ENCODE results near the gene EHMT2.

The EHMT2 gene

DNA sequence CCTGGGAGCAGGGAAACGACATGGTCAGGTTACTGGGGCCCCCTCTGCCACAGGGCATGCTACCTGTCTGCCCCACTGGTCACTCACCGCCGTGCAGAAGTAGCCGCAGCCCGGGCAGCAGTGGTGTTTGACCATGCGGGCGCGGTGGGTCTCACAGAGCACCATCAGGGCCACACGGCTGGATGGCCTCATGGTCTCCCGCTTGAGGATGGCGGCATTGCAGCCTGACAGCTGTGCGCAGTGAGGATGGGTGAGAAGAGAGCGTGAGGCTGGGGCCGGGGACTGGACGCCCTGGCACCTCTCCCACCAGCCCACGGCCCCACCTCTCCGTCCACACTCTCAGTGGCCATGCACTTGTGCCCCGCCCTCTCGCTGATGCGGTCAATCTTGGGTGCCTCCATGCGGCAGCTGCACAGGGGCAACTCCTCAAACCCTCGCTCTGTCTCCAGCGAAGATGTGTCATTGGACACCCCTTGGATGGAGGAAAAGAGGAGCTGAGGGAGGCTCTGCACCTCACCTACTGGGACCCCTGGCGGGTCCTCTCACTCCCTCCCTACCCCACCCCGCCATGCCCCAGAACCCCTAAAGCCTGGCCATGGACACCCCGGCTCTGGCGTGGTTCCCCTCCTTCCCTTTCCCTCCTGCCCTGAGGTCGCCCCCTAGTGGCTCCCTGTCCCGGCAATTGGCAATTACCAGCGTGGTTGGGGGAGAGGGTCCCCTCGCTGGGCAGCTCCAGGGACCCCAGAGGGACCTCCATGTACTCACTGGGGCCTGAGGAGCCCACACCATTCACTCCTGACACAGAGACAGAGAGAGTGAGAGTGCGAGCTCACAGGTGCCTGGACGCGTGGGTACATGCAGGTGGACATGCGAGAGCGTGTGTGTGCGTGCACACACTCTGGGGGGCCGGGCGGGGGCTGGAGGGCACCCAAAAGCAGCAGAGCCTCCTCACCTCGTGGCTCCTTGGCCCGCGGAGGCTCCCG, 8.9 kb downstream of the EHMT2 start:
- no peak for DNase-seq (ENCODE audit: low spot score)

DNA sequence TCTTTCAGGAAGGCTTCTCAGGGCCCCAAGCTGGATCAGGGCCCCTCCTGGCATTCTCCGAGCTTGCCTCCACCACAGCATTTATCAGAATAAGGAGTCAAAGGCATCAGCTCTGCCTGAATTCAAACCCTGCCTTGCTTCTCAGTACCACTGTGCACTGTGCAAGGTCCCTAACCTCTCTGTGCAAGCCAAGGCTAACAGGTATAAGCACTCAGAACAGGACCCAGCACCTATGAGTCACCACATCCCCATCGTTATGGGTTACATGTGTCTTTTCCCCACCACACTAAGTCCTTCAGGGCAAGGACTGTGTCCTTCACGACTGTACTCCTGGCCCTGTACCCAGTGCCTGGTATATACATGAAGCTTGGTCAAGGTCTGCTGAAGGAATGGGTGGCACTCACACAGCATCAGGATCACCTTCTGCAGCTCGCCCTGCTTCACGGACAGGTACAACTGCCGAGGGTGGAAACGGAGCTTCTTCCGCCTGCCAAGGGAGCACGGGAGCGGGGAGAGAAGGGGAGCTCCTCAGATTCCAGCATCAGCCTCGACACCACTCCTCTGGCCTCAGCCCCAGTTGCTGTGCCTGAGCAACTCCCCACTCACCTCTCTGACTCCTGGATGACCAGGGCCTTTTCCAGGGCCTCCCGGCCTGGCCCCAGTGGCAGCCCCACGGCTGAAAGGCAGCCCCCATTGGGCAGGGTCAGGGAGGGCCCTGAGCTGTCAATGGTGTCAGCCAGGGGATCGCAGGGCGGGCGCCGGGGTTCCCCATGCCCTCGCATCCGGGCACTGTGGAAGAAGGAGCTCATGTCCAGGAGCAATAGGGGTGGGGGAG, 10.1 kb downstream of the EHMT2 start:
- DNase-seq (ENCODE audit: low spot score), result no peak

DNA sequence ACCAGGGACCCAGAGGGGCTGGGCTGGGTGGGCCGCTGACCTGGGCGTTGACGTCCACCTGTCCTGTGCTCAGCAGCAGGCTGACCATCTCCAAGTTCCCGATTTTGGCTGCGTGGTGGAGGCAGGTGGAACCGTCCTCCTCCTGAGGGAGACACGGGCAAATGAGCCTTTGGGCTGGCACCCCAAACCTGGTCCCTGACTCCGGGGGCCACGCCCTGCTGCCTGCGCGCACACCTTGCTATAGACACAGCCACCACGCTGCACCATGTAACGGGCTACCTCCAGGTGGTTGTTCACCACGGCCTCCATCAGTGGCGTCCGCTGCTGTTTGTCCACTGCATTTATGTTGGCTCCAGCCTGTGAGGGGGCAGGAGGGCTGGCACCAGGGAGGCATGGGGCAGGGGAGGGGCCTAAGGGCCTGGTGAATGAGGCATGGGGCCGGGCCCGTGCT, 10.9 kb downstream of the EHMT2 start:
- no peak for DNase-seq (ENCODE audit: low spot score)

DNA sequence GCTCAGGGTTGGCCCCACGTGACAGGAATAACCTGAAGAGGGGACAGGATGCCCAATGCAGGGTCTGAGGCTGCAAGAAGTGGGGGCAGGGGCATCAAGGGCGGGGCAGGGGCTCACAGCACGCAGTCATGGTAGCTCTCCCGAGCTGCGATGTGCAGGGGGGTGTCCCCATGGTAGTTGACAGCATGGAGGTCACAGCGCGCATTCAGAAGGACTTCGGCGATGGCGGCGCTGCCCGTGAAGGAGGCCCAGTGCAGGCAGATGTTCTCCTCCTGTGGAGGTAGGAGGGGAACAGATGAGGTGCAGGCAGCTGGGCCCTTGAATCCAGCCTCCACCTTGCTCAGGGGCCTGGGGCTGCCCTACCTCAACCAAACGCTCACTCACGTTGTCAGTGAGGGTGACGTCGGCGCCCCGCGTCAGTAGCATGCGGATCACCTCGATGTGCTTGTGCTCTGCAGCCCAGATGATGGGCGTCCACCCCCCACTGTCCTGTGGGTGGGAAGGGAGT, 12.9 kb downstream of the EHMT2 start:
- DNase-seq (ENCODE audit: low spot score), result no peak

DNA sequence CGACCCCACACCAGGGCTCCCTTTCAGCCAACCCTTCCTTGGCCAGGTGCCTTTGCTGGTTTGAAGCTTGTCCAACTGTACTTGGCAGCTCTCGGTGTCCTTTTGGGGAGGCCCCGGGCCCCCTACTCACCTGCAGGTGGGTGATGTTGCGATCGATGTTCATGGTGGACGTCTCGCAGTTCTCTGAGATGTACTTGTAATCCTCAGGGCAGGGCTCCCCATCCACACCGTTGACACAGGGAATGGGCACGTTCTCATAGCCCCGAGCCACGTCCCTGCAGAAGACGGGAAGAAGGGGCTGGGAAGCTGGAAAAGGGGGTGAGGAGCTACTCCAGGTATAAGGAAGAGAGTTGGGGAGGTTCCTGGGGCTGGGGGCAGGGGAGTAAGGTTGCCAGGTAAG, 13.8 kb downstream of the EHMT2 start:
- DNase-seq (ENCODE audit: low spot score), result no peak

DNA sequence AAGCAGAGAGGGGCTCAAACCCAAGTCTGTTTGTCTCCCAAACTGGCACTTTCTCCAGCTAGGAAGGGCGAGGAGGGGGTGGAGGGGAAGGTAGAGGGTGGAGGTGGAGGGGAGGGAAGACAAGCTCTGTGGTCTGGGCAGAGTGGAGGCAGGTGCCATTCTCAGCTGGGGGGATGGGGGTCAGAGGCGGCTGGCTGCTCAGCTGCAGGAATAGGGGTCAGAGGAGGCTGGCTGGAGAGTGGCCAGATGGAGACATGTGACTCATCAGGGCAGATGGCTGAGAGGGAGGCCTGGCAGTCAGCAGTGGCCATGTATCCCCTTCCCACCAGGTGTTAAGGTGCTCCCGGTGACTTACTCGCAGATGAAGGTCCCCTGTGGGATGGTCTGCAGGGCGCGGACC, 15.2 kb downstream of the EHMT2 start:
- no peak for DNase-seq (ENCODE audit: low spot score)

DNA sequence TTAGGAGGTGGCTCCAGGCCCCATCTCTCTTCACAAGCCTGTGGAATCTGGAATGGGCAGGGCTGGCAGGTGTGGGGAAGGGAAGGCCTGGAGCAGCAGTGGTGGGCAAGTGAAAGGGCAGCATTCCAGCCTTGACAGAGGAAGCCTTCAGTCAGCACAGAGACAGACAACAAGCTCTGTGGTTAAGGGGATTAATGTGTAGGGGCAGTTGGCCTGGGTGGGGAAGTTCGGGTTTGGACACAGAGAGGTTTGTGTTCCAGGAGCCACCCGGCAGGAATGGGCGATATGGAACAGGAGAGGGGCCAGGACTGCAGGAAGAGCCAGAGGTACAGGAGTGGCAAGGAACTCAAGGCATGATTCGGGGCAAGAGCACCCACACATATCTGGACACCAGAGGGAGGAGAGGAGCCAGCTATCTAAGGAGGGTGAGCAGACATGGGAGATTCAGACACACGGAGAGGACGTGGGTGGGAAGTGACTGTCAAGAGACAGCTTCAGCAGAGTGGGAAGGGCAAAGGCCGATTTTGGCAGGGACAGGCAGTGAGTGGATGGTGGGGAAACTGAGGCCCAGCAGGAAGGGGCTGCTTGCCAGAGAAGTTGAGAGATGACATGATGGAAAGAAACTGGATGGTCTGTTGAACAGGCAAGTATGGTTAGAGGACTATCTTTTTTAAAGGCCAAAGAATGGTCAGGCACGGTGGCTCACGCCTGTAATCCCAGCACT, 16.2 kb downstream of the EHMT2 start:
- DNase-seq (ENCODE audit: low spot score), result no peak

DNA sequence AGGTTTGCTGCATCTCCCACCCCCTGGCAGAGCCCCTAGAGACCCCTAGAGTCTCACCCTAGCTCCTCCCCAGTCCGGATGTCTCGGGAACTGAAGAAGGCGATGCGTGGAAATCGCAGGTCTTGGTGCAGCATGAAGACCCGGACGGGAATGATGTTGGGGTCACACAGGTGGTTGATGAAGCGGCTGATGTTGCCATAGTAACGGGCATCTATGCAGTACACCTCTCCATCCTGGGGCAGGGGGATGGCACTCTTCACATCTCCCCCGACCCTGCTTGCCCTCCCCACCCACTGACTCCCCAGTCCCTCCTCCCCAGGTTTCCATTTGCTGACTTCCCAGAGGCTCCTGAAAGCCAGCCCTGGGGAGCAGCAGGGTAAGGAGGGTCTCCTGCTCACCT, 16.9 kb downstream of the EHMT2 start:
- no peak for DNase-seq (ENCODE audit: low spot score)

DNA sequence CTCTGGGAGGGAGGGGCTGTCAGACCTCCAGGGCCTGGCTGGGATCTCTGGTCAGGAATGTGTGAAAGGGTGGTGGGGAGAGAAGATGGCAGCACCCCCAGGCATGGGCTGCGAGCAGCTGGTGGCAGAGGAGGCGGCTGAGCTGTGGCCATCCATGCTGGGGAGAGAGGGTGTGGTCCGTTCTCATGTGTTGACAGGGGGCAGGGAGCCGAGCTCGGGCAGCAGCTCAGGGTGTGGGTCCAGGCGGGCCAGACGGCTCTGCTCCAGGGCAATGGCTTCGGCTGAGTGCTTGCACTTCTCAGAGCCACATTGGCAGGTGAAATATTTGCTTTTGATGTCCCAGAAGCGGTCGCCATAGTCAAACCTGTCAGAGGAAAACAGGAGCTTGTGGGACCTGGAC, 17.6 kb downstream of the EHMT2 start:
- no peak for DNase-seq (ENCODE audit: low spot score)

DNA sequence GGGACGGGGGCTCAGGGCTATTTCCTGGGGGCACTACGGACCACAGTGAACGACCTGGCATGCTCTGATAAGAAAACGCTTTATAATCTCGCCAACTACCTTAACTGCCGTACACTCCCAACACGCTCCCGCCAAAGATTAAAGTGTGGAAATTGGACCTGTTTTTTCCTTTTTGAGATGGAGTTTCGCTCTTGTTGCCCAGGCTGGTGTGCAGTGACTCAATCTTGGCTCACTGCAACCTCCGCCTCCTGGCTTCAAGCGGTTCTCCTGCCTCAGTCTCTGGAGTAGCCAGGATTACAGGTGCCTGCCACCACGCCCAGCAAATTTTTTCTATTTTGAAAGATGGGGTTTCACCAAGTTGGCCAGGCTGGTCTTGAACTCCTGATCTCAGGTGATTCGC, 18.4 kb downstream of the EHMT2 start:
- no peak for DNase-seq (ENCODE audit: low spot score)

DNA sequence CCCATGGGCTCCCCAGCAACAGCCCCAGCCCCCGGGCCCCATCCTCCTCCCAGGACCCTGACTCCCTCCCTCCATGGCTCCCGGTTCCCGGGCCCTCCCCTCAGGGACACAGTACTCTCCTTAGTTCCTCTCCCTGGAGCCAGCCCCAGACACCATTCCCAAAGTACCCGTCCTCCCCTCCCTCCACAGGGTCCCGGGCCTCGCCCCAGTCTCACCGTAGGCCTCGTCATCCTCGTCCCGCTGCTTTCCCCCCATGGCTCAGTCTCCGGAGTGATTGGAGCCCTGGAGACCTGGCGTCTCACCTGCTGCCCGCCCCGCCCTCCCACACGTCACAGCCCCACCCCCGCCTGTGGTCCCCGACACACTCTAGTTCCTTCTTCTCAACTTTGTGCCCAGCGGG, 18.8 kb downstream of the EHMT2 start, which contains the start of gene SLC44A4:
SLC44A4 (minus strand) TSS at position 272 of the 400 bp plus-strand sequence; CDS start at position 255, 17 bp downstream.
- DNase-seq (ENCODE audit: low spot score), result no peak

DNA sequence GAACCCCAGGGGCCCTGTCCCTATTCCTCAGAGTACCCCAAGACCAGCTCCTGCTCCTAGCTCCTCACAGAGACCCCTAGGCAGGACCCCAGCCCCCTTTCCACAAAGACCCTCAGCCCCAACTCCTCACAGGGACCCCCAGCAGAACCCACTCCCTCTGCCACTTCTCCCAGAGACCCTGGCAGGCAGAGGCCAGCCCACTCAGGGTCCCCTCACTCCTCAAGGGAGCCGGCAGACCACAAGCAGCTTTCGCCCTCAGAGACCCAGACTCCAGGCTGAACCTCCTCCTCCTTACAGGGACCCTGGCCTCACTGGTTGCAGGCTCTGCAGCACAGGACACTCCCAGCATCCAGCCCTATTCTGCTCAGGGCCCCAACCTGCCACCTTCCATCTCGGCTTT, 19.3 kb downstream of the EHMT2 start:
- no peak for DNase-seq (ENCODE audit: low spot score)

DNA sequence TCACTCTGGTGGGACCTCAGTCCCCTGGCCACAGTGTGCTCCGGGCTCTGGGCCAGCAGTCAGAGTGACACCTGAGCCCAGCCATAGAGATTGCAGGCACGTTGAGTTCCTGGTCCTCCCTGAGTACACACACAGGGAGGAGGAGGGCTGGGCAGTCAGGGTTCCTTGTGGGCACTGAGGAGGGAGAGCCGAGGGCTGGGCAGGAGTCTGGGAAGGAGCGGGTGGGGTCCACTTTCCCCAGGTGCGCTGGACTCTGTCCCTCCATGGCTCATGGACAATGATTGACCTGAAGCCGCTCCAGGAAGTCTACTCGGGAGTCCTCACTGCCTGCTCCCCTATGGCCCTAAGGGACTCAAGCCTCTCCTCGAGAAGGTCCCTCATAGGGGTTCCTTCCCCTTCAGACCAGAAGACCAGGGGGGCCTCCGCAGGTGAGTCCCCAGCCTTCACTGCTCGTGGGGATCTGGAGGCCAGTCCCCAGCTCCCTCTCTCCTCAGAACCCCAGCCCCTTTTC, 19.8 kb downstream of the EHMT2 start:
- no peak for DNase-seq (ENCODE audit: low spot score)

DNA sequence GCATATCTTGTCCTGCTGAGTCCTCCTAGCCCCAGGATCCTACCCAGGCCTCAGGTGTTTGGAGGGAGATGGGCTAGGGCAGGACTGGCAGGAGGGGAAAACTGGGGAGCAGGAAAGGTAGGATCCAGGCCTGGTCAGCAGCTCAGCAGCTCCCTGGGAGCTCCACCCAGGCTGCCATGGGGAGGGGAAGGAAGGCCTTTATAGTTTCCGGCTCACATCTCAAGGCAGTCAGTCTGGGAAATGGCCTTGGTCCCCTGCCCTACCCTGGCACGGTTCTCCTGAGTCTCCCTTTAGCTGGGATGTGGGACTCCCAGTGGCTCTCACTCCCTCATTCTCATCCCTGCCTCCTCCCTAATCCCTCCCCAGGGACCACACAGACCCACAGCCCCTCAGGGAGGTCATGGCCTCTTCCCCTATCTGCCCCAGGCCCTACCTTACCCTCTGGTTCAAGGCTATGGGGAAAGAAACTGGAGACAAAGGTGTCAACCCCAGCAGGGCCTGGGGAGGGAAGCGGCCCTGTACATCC, 20.3 kb downstream of the EHMT2 start:
- no peak for DNase-seq (ENCODE audit: low spot score)

DNA sequence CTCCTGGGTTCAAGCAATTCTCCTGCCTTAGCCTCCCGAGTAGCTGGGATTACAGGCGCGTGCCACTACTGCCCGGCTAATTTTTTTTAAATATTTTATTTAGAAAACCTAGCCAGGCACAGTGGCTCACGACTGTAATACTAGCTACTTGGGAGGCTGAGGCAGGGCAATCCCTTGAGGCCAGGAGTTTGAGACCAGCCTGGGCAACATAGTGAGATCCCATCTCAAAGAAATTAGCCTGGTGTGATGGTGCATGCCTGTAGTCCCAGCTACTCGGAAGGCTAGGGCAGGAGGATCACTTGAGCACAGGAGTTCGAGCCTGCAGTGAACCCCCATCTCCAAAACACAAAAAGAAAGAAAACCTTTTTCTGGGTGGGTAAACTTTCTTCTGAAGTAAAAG, 21.1 kb downstream of the EHMT2 start:
- DNase-seq (ENCODE audit: low spot score), result no peak

DNA sequence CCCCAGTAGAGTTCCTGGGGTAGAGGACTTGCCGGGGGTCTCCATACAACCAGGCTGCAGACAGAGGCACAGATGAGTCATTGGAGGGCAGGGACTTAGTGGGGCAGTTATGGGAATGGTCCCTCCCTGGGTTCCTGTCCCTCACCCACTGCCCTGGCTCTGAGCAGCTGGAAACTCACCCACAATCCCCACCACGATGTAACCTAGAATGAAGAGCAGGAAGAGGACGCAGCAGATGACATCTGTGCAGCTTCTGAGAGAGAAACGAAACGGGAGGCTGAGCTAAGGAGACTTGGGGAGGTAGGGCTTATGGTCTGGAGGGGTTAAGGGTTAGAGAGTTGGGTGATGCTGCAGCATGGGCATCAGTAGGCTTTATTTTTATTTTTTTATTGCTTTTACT, 21.6 kb downstream of the EHMT2 start:
- no peak for DNase-seq (ENCODE audit: low spot score)

DNA sequence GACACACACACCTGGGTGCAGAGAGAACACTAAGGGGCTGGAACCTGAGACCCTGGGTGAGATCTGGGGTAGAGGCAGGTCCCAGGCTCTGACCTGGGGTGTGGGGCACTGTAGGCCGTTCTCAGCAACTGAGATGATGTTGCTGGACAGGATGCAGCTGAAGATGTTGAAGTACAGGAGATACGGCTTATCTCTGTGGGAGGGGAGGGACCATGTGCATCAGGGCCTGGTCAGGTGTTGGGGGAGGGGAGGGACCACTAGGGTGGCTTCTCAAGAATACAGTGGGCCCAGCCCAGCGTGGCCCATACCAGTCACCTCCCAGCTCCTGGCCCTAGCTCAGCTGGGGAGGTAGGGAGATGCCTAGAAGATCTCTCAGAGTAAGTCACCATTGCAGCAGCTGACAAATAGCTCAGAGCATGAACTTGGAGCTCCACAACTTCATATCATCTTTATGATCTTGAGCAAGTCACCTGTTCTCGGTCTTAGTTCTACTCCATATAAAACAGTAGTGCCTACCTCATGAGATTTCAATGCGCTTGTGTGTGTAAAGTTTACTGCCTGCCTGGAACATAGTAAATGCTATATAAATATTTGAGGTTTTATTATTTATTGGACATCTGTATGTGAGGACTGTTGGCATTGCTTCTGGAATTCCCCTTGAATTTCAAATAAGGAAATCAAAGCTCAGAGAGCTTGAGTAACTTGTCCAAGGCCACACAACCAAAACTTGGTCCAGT, 22.5 kb downstream of the EHMT2 start:
- no peak for DNase-seq (ENCODE audit: low spot score)

DNA sequence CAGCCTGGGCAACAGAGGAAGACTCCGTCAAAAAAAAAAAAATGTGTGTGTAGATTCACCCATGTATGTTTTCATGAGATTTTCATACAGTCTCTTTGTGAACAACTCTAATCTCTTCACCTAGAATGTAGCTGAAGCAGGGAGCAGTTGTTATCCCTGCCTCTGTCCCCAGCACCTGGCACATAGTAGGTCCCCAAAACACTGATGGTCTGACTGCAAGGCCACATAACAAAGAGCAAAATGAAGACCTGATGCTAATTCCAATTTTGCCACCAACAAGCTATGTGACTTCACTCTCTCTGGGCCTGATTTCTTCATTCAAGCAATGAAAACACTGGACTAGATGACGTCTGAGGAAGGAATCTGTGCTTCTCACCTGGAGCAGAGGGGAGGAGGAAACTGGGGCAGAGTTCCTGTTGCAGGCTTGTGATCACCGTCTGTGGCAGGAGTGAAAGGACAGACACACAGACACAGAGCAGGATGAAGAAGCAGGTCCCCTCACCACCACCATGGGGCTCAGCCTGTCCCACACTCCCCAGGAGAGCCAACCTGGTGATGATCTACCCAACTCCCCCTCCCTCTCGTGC, 23.3 kb downstream of the EHMT2 start:
- DNase-seq (ENCODE audit: low spot score), result no peak

DNA sequence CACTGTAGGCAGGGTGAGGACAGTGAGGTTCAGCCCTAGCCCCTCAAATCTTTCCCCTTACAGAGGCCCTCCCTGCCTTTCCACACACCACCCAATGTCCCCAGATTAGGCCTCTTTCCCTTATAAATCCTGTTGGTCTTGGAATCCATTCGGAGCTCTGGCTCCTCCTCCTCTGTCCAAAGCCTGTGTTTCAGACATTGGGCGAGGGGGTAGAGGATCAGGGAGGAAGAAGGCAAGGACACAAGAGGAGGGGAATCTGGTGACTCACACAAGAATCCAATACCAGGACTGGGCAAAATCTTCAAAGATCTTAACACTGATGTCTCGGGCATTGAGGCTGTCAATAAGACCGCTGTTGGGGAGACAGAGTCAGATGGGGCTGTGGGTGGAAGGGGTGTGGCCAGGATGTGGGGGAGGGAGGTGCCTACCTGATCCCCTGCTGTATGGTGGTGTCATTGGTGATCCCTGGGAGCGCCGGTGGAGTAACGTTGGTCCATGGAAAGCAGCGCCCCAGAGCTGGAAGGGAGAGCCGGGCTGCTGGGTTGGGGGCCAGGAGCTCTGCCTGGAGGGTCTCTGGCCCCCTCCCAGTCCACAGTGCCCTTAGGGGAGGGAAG, 26.3 kb downstream of the EHMT2 start:
- DNase-seq (ENCODE audit: low spot score), result no peak

DNA sequence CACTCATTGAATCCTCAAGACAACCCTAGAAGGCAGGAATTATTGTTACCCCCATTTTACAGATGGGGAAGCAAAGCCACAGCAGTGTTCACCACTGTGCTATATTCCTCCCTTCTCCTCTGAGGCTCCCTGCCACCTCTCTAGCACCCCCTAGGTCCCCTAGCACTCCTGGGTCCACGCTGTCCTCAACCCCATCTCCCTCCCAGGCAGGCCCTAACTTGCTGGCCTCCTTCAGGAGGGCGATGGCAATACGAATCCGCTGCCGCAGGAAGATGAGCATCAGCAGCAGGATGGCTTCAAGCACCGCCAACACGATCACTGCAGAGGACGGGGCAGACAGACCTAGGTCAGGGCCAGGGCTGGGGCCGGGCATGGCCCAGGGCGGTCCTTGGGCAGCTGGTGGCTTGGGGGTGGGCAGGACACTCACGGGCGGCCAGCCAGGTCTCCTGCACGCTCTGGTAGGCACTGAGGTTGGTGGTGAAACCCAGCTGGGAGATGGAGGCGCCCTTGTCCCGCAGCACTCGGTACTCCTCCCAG, 27.0 kb downstream of the EHMT2 start:
- no peak for DNase-seq (ENCODE audit: low spot score)
